ENCODE data around the gene CCDC192.
"Not testable (repeated sequence)": the region's sequence is repeated elsewhere in the genome, so short reads cannot be mapped to it uniquely, and the experiment has no call there.

Gene CCDC192, protein sequence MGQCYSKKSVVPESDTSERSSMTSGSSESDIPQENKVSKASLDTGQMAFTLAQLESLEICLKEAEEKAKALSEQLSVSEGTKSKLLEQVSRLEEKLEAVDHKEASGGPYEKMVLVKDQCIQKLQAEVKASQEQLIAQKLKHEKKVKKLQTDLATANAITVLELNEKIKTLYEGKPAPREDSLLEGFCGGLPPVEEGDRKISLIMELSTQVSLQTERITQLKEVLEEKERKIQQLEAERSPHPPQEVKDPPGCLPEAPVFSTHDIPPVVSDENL

DNA sequence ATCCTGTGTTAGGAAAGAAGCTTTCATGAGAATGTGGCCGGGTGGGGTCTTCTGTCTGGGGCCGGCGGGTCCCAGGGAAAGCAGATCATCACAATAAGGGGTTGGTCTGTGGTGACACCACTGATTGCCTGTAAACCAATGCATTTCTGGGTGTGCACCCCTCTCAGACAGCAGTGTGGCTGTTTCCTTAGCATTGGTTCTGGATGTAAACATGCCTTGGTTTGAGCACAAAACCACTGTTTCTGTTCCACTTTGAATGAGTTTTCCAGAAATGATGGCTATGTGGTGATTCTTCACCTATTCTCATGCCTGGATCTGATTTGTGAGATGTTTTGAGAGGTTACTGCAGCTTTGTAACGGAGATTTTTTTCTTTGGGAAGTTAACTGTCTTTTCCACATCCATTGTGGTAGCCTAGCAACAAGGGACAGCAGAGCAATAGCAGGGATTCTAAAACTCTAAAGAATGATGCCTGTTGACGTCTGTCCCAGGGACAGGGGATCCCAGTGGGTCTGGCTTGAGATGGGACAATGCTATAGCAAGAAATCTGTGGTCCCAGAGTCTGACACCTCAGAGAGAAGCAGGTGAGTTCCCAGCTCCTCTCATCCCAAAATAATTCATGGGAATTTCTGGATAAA lies at the start of gene CCDC192:
Gene CCDC192 (plus strand): TSS at position 466 of the 636 bp plus-strand sequence. CDS start 55 bp downstream, at position 521.
- DNase-seq: no peak

DNA sequence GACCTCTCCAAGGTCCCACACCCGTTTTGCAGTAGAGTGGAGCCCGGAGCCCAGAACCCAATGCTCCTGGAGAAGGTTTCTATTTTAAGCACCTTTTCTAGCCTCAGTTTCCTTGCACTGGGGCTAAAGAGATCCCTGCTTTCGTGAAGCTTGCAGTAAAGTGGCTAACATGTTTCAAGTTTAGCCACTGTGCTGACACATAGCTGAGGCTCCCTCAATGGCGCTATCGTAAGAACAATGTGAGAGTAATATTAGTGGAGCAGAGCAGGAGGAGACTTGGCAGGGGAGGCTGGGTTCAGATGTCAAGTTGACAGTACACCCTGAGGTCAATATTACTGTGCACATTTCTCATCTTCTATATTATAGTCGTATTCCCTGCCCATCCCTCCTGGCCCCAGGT lies 46.4 kb upstream of the CCDC192 start:
- DNase-seq: no peak

DNA sequence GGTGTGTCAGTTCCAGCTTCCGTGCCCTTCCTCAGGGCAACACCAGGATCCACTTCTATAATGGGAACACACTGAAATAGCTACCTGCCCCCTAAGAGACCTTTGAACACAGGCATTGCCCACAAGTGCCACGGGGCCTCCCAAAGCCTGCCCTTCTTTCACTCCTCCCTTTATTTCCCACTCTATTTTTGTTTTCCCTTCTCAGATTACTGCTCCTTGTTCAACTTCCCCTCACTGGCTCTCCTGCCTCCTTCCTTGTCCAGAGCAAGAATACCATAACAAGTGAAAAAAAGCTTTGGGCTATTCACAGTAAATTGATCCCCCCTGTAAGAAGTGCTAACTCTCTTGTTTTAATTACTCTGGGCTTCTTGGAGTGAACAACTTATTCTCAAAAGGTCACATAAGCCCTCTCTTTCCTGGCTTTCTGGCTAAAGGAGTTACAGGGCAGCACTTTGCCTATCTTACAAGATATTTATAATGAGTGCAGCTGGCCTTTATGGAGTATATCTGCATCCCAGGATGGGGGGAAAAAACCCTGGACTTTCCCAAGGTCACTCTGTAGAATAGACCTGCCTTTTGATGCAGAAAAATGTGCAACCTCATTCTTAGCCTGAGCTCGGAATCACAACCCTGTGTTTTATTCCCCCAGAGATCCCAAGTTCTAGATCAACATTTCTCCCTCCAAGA lies 43.0 kb upstream of the CCDC192 start:
- no peak for DNase-seq

DNA sequence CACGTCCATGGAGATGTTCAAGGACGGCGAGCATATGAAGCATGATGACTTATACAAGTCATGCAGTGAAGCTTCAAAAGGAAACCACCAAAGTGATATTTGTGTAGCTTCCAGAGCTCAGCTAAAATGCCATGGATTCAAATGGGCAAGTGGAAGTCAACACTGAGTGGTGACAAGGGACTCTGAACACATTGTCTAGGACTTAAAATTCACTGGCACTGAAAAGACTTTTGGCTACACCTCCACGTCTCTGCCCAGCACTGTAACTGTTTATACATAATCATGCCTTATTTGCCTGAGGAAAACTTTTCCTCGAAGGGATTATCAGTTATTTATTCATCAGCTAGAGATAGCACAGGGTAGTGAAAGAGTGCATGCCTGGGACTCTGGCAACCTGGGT lies 39.1 kb upstream of the CCDC192 start:
- no peak for DNase-seq

DNA sequence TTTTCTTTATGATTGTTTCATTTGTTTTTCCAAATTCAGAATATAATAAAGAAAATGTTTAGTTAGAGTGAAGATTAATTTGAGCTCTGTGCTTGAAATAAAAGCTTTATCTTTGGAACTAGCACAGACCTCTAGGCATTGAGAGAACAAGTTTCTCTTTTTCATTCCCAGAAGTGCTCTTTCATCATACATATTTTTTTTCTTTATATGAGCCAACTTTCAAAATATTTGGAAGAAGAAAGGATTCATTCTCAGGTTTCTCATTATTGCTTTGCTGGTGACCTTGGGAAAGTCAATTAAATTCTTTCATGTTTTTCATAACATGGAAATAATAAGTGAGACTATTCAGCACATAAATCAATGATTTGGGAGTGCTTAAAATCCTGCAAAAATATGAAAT lies 37.5 kb upstream of the CCDC192 start:
- DNase-seq: no peak

DNA sequence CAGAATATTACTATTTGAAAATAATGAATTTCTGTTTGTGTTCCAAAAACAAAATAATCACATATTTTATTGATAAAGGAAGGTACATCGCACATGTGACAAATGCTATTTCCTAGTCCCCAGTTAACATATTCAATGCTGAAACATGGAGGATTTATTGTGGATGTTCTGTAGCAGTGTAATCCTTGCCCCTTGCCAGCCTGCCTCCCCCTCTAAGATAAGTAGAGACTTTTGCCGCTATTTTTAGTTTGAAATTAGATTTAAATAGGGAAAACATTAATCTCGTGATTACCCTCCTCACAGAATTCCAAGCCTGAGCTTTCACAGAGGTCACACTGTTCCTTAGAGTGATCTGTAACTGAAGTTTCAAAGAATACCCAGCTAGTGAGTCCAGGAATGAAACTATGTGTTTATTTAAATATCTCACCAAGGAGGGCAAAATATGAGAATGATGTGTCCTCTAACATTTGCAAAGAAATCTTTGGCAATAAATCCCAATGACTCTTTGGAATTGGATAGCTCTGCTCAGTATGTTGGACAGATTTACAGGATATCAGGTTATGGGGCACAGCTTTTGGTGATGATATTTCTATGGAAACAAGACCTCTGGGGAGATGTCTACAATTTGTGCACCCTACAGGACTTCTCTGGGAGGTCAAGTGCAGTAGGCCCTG lies 37.0 kb upstream of the CCDC192 start:
- DNase-seq: no peak

DNA sequence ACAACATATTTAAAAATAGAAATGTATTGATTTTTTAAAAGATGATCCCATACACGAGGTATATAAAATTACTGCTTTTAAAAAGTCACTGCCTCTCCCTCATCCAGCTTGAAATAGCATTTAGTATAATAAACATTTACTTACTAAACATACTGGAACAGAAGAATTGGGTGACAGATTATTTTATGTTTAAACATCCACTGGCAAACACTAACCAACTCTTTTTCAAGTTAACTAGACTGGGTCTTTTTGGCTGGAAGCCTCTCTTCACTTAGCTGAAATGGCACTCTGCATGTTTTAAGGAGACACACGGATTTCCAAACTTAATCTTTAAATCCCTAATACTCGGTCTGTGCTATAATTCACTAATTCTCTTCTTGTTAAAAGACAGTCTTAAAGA lies 35.3 kb upstream of the CCDC192 start:
- no peak for DNase-seq

DNA sequence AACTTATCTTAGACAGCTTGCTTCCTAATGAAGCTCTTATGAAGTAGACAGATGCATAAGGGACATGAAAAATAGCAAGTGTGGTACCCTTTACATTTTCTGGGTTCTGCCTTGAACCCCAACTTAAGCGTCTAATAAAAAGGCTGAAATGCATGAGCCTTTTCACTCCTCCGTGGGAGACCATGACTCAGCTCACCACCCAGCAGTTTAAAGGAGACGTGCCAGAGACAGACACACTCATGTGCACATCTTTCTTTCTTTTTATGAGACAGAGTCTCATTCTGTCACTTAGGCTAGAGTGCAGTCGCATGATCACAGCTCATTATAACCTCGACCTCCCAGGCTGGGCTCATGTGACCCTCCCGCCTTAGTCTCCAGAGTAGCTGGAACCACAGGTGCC lies 32.0 kb upstream of the CCDC192 start:
- DNase-seq: no peak

DNA sequence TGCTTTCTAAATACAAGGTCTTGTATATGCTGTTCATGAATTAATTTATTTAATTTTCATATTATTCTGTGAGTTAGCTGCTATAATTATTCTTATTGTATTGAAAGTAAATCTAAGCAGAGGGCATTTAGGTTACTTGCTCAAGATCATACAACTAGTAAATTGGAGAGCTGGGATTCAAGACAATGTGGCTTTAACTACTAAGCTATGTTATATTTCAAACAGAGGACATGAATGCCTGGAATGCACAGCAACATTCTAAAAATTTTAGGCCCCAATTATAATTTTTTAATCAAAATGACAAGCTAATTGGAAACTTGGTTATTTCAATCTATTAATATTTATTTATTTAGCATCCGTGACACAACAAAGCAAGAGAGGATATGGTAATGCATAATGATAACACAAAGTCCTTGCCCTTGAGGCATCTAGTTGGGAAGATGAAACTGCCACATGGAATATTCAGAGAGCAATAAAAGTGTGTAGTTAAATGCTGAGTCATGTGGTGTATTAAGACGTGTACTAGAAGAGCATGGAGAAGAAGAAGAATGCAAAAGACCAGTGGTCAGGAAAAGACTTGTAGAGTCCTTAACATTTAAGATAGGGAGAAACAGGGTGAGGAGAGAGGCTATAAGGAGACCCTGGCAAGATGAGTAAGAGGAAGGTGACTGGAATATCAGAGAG lies 29.9 kb upstream of the CCDC192 start:
- no peak for DNase-seq

DNA sequence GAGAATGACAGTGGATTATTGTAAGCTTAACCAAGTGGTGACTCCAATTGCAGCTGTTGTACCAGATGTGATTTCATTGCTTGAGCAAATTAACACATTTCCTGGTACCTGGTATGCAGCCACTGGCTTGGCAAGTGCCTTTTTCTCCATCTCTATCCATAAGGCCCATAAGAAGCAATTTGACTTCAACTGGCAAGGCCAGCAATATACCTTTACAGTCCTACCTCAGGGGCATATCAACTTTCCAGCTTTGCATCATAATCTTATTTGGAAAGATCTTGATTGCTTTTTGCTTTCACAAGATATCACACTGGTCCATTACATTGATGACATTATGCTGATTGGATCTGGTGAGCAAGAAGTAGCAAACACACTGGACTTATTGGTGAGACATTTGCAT lies 26.2 kb upstream of the CCDC192 start:
- not testable (repeated sequence) for DNase-seq

DNA sequence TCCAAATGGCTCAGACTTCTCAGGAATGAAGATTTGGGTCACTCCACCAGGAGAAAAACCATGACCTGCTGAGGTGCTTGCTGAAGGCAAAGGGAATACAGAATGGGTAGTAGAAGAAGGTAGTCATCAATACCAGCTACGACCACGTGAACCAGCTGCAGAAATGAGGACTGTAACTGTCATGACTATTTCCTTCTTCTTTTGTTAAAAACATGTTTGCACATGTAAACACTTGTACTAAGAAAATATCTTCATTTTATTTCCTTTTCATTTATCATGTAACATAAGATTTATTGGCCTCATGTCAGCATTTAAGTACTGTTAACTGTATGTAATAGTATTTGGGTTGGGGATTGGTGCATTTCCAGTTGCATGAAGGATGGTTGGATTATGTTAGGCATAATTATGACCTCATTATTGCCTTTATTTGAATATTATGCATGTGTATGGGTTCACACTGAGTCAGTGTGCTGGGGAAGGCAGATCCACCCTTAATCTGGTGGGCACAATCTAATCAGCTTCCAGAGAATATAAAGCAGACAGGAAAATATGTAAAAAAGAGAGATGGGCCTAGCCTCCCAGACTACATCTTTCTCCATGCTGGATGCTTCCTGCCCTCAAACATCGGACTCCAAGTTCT lies 23.4 kb upstream of the CCDC192 start:
- not testable (repeated sequence) for DNase-seq

DNA sequence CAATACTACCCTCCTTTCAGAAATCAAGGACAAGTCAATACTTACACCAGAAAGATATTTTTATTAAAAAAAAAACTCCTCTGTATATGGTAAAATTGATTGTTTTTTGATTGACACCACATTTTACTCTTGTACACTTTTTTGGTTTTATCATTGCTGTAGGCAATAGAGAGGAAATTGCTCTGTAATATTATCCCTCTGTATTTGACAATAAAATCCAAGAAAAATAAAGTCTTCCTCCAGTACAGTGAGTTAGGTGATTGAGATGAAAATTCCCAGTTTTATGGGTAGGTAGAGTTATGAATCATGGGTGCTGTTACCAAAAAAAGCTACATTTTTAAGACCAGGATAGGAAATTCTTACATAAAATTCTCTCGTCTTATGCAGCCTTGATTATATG lies 22.6 kb upstream of the CCDC192 start:
- no peak for DNase-seq

DNA sequence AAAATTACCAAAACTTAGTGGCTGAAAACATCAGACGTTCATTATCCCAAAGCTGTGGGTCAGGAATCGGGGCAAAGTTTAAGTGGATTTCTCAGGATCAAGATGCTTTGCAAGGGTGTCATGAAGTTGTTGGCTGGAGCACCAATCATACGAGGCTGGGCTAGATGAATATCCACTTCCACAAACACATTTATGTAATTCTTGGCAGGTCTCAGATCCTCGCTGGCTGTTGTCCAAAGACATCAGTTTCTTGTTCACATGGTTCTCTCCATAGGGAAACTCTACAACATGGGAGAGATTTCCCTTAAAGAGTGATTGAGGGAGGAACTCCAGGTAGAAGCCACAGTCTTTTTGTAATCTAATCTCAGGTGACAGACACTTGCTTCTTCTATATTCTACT lies 20.2 kb upstream of the CCDC192 start:
- no peak for DNase-seq

DNA sequence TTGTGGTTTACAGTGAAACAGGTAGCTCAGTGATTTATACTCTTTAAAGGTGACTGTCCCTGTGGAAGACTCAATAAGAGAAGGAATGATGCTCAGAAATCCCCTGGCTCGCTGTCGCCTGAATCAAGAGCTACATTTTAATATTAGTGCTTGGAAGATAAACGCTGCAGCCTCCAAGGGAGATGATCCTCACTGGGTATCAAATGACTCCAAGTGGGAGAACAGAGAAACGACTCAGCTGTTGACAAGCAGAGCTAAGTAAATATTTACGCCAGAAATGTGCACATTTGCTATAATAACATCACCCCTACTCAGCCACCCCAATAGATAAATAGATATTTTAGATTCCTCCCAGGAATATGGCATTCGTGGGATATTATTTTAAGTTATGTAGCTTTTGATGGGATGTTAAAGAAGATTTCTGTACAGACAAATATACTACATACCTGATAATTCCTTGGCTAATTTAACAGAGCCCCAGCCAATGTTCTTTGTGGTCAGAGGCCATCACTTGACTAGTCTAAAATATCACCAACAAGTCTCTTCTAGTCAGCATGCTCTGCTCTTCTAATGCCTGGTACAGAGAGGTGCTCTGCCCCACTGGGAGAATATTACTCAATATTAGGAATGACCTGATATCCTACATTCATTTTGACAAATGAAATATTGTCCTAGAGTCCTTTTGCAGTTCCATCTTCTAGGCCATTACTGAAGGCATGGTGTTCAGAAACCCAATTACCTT lies 18.3 kb upstream of the CCDC192 start:
- no peak for DNase-seq

DNA sequence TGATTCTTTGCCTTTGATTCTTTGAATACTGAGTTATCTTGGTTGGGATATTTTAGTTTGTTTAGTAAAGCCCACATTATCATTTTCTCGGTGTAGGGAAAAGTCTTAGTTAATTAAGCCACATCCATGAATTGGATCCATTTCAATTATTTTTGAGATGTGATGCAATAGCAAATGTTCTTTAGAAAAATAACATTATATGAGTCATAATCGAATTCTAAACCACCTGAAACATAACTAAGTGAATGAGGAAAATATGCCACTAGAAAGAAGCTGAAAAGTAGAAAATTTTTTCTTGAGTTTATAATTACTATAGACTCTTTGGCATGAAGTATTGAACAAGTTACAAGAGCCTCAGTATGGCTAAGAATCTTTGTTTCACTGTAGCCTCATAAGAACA lies 17.5 kb upstream of the CCDC192 start:
- DNase-seq: no peak

DNA sequence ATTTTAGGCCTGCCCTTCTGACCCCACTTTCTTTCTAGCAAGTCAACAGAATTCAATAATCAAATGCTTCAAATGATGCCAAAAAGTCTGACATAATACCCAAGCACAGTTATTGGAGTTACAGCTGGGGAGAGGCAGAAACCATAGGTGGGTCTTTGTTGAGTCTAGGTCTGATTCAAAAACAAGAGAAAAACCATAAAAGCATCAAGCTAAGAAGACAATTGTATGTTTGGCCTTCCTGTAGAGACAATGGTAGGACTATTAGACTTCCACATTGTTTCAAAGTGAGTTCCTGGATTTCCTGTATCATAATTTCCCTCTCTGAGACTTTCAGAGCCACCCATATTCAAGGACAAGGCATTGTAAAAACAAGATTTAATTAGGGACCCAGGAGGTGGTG lies 16.8 kb upstream of the CCDC192 start:
- no peak for DNase-seq

DNA sequence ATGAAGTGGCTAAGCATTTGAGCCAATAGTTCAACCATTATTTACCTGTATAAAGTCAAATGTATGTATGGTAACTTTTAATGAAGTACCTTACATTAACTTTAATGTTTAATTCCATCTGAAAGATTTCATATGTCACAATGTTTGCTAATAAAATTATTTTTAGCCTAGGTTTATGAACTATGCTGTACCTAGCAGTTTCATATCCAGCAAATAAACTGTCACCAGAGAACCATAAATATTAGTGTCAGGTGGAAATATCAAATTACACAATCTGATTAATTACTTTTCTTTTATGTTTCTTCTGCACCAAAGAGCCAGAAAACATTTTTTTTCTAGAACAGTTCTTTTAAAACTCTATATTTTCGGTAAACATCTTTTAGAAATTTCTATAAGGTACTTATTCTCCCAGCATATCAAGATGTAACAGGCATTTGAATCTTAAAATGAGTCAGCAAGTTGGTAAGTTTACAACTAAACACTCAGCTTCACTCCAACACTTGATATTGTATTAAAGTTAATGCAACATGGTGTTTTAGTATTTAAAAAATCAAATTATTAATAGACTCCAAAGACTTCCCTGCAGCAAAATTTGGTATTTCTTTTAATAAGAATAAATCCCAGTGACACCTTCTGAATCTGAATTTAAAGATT lies 8.5 kb upstream of the CCDC192 start:
- no peak for DNase-seq

DNA sequence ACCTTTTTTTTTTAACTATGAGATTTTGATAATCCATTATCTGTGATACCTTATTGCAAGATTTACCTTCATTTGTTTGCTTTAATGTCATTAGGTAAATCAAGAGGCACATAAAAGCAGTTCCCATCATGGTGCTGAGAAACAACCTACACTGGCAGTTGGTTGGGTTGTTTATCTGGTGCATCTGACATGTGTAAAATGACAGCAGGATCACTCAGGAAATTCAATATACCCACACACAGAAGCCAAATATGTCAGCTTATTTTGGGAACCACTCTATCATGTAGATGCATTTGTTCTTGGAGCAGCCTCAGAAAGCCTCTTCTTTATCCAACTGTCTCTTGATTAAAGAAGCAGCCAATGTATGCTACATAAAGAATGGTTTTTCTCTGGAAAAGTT lies 7.8 kb upstream of the CCDC192 start:
- DNase-seq: no peak

DNA sequence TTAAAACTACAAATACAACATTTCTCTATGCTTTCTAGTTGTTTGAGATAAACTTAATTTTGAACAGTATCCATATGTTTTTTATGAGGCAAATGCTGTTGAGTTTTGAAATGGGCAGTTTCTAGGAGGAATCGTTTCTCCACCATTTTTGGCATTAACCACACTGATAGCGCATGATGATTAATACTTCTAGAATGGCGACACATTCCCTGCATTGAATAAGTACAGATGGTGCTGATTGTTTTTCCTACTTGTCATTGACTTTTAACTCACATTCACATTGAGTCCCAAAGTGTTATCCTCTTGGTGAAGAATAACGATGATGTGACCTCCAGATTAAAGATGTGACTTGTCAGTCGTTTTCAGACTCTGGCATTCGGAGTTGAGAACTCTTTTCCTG lies 6.5 kb upstream of the CCDC192 start:
- DNase-seq: no peak

DNA sequence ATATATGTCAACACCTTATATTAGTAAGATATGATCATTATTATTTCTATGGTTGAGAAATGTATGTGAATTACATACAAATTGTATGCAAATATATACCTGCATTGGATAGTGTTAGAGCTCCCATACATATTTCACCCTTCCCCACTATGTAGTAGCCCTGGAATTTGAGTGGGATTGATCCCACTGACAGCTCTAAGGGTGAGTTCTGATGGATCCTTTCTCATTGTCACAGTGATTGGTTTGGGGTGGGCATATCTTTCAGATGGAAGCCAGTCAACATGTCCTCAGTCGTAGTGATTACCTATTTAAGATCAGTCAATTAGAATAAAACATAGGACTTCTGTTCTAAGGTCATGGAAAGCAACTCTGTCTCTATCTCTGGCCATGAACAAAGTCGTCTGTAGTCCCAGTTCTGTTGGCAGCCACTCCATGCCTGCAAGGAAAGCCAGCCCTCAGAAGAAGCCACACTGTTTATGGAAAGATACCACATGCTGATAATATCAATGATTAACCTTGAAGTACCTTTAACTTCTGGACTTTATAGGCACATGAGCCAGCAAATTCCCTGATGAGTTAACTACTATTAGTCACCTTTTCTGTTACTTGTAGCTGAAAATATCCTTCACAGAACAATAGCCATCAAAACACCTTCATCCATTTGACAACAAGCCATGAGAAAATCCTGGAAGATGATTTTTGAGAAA lies 5.1 kb upstream of the CCDC192 start:
- DNase-seq: no peak

DNA sequence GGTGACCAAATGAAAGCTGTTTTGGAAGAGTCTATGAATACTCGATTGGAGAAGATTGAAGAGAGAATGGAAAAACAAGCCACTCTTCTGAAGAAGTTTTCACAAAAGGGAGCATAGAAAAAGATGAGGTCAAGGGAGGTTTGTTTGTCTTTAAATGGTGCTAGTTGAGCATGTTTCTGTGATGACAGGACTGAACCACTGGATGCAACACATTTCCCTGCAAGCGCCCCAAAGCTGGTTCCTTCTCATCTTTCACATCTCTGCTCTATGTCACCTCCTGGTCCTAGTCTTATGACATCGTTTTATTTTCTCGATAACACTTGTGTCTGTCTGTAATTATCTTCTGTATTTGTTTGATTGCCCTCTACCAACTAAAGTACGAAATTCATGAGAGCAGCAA lies 3.8 kb upstream of the CCDC192 start:
- no peak for DNase-seq

Data from AML-193 (cell line).